Measurements from ENCODE around the gene GPR141. TPM values are rescaled to one million over a fixed set of nuclear protein-coding genes. Genes with fewer than 3 reads are reported as not detected.

Gene GPR141
- total RNA-seq, 1 experiment from 2014 or later: not detected

- no peak for TF ChIP-seq ZBTB33 (IDR thresholded peaks at IDR 0.05; ENCODE audit: extremely low read depth, insufficient replicate concordance, low read length)
Observed at GRCh38 chr7:37768611-37769010, 85.0 kb downstream of the GPR141 start (continued).

DNA sequence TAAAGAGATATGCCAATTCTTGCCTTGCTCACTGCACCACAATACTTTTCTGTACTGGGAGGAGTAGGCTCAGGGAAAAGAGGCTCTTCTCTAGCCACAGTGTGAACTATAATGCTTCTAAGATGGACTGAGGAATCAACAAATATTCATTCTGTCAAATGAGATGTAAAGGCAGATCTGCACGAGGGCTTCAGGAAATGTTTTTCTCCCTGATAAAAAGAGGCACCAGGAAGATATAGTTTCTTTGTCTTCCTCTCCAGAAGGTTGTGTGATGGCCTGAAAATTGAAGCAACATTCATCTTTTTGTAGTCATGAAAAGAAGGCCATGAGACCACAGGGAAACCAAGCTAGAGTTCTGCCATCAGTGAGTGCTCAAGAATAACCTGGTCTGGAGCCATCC, 85.7 kb downstream of the GPR141 start:
- no peak overlapping the region for H2AFZ ChIP-seq (ENCODE audit: low read depth, low read length, poor library complexity, severe bottlenecking)
- intact Hi-C loops (cut with micrococcal nuclease): no loop called here
- no peaks in the 10 kb centered on the region for H3K36me3 ChIP-seq (ENCODE audit: control insufficient read depth in 1 of 2, insufficient read depth in 2 of 2, low read length in 2 of 2)
- H3K27me3 ChIP-seq (ENCODE audit: insufficient read depth, low read length): no peaks in the 10 kb centered on the region
- H3K4me3 ChIP-seq (replicated peaks in 1 of 2; ENCODE audit: low read depth in 1 of 2, low read length in 2 of 2): no peak overlapping the region
- DNase-seq (ENCODE audit: low read depth, low spot score) (no peak), ATAC-seq (no peak)
- no peak overlapping the region for H3K9ac ChIP-seq (ENCODE audit: low read length)
- H3K9me2 ChIP-seq (ENCODE audit: insufficient read depth): no peaks in the 10 kb centered on the region
- CTCF ChIA-PET: no interaction called here
- BruUV-seq (replicated peaks): no TSS peak
- RAD21 ChIA-PET (ENCODE audit: low non-redundant PET in 1 of 2, low total read pairs in 2 of 2, uncharacterized antibody in 2 of 2, unreplicated experiment in 2 of 2): no interaction called here
- H3K9me3 ChIP-seq (ENCODE audit: control insufficient read depth in 1 of 2, insufficient read depth in 1 of 2, low read depth in 1 of 2, low read length in 2 of 2): no peaks in the 10 kb centered on the region
- H3K79me2 ChIP-seq (ENCODE audit: insufficient read depth, low read length): no peaks in the 10 kb centered on the region
- POLR2A ChIA-PET: no interaction called here
- H3K4me1 ChIP-seq (ENCODE audit: control insufficient read depth in 1 of 2, insufficient read depth in 2 of 2, low read length in 2 of 2): no peaks in the 10 kb centered on the region
- no peaks in the 10 kb centered on the region for H4K20me1 ChIP-seq (ENCODE audit: insufficient read depth)
- TF ChIP-seq CBX3 (IDR thresholded peaks at IDR 0.05; ENCODE audit: low read depth): no peak
- no peak for TF ChIP-seq ATF3 (IDR thresholded peaks at IDR 0.05)
- TF ChIP-seq POLR2A (IDR thresholded peaks at IDR 0.05; ENCODE audit: borderline replicate concordance, extremely low read depth, insufficient read depth, insufficient read length): no peak
- TF ChIP-seq EZH2phosphoT487 (IDR thresholded peaks at IDR 0.05; ENCODE audit: borderline replicate concordance): no peak
- TF ChIP-seq, protein P1, sequence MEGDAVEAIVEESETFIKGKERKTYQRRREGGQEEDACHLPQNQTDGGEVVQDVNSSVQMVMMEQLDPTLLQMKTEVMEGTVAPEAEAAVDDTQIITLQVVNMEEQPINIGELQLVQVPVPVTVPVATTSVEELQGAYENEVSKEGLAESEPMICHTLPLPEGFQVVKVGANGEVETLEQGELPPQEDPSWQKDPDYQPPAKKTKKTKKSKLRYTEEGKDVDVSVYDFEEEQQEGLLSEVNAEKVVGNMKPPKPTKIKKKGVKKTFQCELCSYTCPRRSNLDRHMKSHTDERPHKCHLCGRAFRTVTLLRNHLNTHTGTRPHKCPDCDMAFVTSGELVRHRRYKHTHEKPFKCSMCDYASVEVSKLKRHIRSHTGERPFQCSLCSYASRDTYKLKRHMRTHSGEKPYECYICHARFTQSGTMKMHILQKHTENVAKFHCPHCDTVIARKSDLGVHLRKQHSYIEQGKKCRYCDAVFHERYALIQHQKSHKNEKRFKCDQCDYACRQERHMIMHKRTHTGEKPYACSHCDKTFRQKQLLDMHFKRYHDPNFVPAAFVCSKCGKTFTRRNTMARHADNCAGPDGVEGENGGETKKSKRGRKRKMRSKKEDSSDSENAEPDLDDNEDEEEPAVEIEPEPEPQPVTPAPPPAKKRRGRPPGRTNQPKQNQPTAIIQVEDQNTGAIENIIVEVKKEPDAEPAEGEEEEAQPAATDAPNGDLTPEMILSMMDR (IDR thresholded peaks at IDR 0.05 in 2 of 3, conservative IDR thresholded peaks at IDR 0.05 in 1 of 3; ENCODE audit: borderline replicate concordance in 1 of 3, insufficient read depth in 1 of 3, low read depth in 2 of 3, low read length in 2 of 3): no peak
- TF ChIP-seq SP1 (IDR thresholded peaks at IDR 0.05; ENCODE audit: low read depth): no peak
- no peak for TF ChIP-seq SIN3A (IDR thresholded peaks at IDR 0.05; ENCODE audit: low read depth)
- no peak for TF ChIP-seq SRF (IDR thresholded peaks at IDR 0.05; ENCODE audit: low read depth)
- TF ChIP-seq JUND (IDR thresholded peaks at IDR 0.05): no peak
- TF ChIP-seq TCF7L2 (IDR thresholded peaks at IDR 0.05; ENCODE audit: borderline replicate concordance, extremely low read depth, insufficient read depth, insufficient read length): no peak
- no peak for TF ChIP-seq ZNF274 (IDR thresholded peaks at IDR 0.05; ENCODE audit: low read depth, low read length)
- no peak overlapping the region for H3K4me2 ChIP-seq (ENCODE audit: low read length)
- H3K27ac ChIP-seq (ENCODE audit: low read depth, low read length): no peak overlapping the region
